ENCODE measurements around the gene BUD31. TPM values are rescaled to one million over a fixed set of nuclear protein-coding genes. Genes with fewer than 3 reads are reported as not detected.

The BUD31 gene
- total and polyA plus RNA-seq, 2 of the 13 experiments (the other 11 are each of a cell fraction or from before 2014, with no cell fraction given), result 35.1 to 79.1 TPM

DNA sequence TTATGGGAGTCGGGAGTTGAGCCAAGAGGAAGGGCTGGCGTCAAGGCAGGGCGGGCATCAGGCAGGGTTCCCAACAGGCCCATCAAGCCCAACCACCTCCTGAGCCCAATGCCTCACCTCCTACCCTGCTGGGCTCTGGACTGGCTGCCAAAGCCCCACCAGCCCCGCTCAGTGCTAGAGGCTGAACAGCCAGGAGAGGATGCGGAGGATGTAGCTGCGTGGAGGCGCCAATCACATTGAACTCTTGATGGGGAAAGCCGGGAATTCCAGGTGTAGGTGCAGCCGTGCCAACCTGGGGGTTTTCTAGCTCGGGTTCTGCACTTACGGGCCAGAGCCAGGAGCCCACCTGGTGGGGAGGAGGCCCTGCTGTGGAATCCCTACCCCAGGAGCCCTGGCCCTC lies 44.3 kb downstream of the BUD31 start:
- Histone ChIP-seq H2AFZ (ENCODE audit: low read length) (no peak overlapping the region), H3K4me2 (ENCODE audit: low read depth, low read length) (no peak overlapping the region), H3K79me2 (ENCODE audit: insufficient read depth, low read length) (peaks cover under 1% of the 10 kb centered on the region), H3K27me3 (ENCODE audit: control insufficient read depth in 1 of 2, insufficient read depth in 2 of 2, low read length in 2 of 2) (no peaks in the 10 kb centered on the region), H3K9me3 (ENCODE audit: low read length) (no peaks in the 10 kb centered on the region), H3K27ac (ENCODE audit: extremely low read length, insufficient read depth, low read length) (no peak overlapping the region), H4K20me1 (ENCODE audit: insufficient read depth, low read length) (peaks cover 11% of the 10 kb centered on the region), H3K9ac (ENCODE audit: insufficient read depth, low read depth, low read length) (no peak overlapping the region), H3K4me3 (replicated peaks in 1 of 3; ENCODE audit: insufficient read depth in 1 of 3, low read depth in 2 of 3, low read length in 3 of 3) (no peak overlapping the region), H3K36me3 (replicated peaks in 1 of 2; ENCODE audit: control insufficient read depth in 1 of 2, insufficient read depth in 2 of 2, low read length in 2 of 2) (peaks cover 35 to 96% of the 10 kb centered on the region in 2 experiments), H3K4me1 (ENCODE audit: insufficient read depth, low read length) (no peaks in the 10 kb centered on the region)
- DNase-seq (ENCODE audit: low spot score), result no peak
- intact Hi-C loops (cut with micrococcal nuclease; ENCODE audit: unreplicated experiment) (no loop called here), in situ Hi-C loops (cut with HindIII; ENCODE audit: extremely low pct_ligation_motif_present, low pct_unique_long_range_greater_than_20kb) (no loop called here)
- no peak for FAIRE-seq
- ChIA-PET CTCF (ENCODE audit: low intra/inter-chr PET ratio, low total read pairs) (no interaction called here), POLR2A (no interaction called here)
- no TSS peak for BruUV-seq (replicated peaks)
- 98% methylated on average over 10 of the region's 11 CpGs for WGBS (ENCODE audit: low lambda C conversion rate)
- no peak for ATAC-seq
- no peak for TF ChIP-seq GATA4 (IDR thresholded peaks at IDR 0.05; ENCODE audit: borderline replicate concordance, low read depth)
- TF ChIP-seq AGO2 (optimal IDR thresholded peaks at IDR 0.05; ENCODE audit: low read depth, low read length), result peak; percentile 55
- 0 out of 2 replicates have a peak, but pooled peaks have one; percentile 31 for TF ChIP-seq RBFOX2 (IDR thresholded peaks at IDR 0.05; ENCODE audit: low read depth, low read length)

DNA sequence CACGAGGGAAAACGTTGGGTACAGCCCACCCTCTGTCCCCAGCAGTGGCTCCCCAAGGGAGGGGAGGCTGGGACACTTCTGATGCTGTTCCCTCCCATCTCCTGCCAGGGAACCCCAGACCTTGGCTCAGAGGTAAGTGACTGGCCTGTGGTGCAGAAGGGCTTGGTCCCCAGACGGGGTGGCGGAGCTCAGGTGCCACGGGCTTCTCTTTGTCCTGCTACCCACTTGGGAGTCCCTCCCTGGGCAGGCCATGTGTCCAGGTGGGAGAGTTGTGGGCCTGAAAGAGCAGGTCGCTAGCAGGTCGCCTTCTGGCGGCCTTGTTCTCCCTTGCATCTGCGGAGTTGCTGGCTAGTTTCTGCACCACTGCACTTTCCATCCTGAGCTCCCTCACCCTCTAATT lies 47.1 kb downstream of the BUD31 start:
- Histone ChIP-seq H3K79me2 (ENCODE audit: insufficient read depth, low read length) (peaks cover 26% of the 10 kb centered on the region), H3K27me3 (ENCODE audit: control insufficient read depth in 1 of 2, insufficient read depth in 2 of 2, low read length in 2 of 2) (no peaks in the 10 kb centered on the region), H3K27ac (ENCODE audit: extremely low read length, insufficient read depth, low read length) (no peak overlapping the region), H4K20me1 (ENCODE audit: insufficient read depth, low read length) (peaks cover 37% of the 10 kb centered on the region), H3K36me3 (replicated peaks in 1 of 2; ENCODE audit: control insufficient read depth in 1 of 2, insufficient read depth in 2 of 2, low read length in 2 of 2) (peaks cover 28 to 97% of the 10 kb centered on the region in 2 experiments), H2AFZ (ENCODE audit: low read length) (no peak overlapping the region), H3K4me3 (replicated peaks in 1 of 3; ENCODE audit: insufficient read depth in 1 of 3, low read depth in 2 of 3, low read length in 3 of 3) (no peak overlapping the region), H3K9me3 (ENCODE audit: low read length) (no peaks in the 10 kb centered on the region), H3K4me2 (ENCODE audit: low read depth, low read length) (no peak overlapping the region), H3K9ac (ENCODE audit: insufficient read depth, low read depth, low read length) (no peak overlapping the region), H3K4me1 (ENCODE audit: insufficient read depth, low read length) (peaks cover 9% of the 10 kb centered on the region)
- intact Hi-C loops (cut with micrococcal nuclease; ENCODE audit: unreplicated experiment), result no loop called here
- ChIA-PET POLR2A (interaction anchor here (3.8 kb wide), 1 partner anchor 10 kb away, joined by 16 read pairs; the partner anchor contains the start of gene ATP5MF), CTCF (ENCODE audit: low intra/inter-chr PET ratio, low total read pairs) (no interaction called here)
- DNase-seq (ENCODE audit: low spot score) (no peak), ATAC-seq (no peak; the same call in 2 of the 3 replicates), FAIRE-seq (no peak)
- TF ChIP-seq AGO2 (optimal IDR thresholded peaks at IDR 0.05; ENCODE audit: low read depth, low read length) (peak; percentile 82), RBM22 (optimal IDR thresholded peaks at IDR 0.05; ENCODE audit: low read length) (peak; percentile 85), ZNF276 (CRISPR knock-in tag; IDR thresholded peaks at IDR 0.05; ENCODE audit: low read depth) (no peak), HMG20A (CRISPR knock-in tag; IDR thresholded peaks at IDR 0.05; ENCODE audit: borderline replicate concordance) (no peak), AGO1 (IDR thresholded peaks at IDR 0.05; ENCODE audit: low read depth, low read length, poor library complexity, severe bottlenecking) (peak; percentile 1)
- WGBS (ENCODE audit: low lambda C conversion rate), result 87% methylated on average over 7 of the region's 9 CpGs
- in situ Hi-C loops (cut with HindIII; ENCODE audit: extremely low pct_ligation_motif_present, low pct_unique_long_range_greater_than_20kb), result no loop called here
- BruUV-seq (replicated peaks), result no TSS peak

All from HepG2 (cell line).